GM18868 (cell line): ENCODE measurements around the gene SPATA24.
A peak's percentile ranks its signal among the peaks of the same experiment; 100 is the strongest.
"Not testable (repeated sequence)": the region's sequence is repeated elsewhere in the genome, so short reads cannot be mapped to it uniquely, and the experiment has no call there.

Experiments used
- ATAC-seq: cut with Tn5 transposase; IDR thresholded peaks from one replicate; pipeline ENCODE4 v1.9.1; 2021; ENCODE audit warnings: mild to moderate bottlenecking, moderate library complexity; ENCODE audit not compliant: unreplicated experiment

Gene SPATA24

DNA sequence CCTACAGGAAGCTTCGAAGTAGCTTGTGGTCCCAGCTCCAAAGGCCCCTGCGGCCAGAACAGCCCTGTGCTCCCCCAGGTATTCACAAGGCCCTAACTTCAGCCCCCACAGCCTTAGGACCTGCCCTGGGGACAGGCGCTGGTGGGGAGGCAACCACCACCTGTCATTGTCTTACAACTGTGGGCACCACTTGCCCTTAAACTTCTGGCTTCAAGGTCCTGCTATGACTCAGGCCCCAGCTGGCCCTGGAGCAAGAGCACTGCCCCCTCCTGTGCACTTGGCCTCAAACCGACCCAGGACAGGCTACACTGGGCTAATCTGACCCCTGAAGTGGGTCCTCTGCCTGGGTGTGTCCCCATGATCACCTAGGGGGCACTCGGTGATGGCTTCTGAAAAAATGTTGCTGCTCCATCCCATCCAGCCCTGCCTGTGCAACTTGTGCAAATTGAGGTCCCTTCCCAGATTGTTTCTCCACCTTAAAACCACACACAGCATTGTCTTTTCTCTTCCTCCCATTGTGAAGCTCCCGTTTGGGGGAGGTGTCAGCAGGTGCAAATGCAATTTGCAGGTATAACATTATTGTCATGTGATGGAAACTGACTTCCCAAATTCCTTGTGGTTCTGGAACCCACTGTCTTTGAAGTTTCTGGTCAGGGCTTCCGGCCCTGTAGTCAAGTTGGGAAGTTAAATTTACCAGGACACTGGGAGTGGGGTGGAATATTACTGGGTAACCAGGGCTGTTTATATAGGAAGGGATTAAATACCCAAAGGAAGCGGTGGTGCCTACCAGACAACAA lies 7.8 kb downstream of the SPATA24 start:
- no peak for ATAC-seq

GRCh38 chr5:139394654-139395566 lies 9.0 kb downstream of the SPATA24 start, which contains the start of gene PROB1:
TSS of gene PROB1 (minus strand) at chr5:139395104. CDS start at chr5:139395081, 23 bp downstream.
- ATAC-seq: no peak

GRCh38 chr5:139394123-139394653 lies 9.7 kb downstream of the SPATA24 start:
- peak; percentile 23 for ATAC-seq

- no peak for ATAC-seq
Observed at GRCh38 chr5:139393497-139394122, 10.3 kb downstream of the SPATA24 start.

- peak; percentile 48 for ATAC-seq
Observed at GRCh38 chr5:139392678-139393496, 11.0 kb downstream of the SPATA24 start.

DNA sequence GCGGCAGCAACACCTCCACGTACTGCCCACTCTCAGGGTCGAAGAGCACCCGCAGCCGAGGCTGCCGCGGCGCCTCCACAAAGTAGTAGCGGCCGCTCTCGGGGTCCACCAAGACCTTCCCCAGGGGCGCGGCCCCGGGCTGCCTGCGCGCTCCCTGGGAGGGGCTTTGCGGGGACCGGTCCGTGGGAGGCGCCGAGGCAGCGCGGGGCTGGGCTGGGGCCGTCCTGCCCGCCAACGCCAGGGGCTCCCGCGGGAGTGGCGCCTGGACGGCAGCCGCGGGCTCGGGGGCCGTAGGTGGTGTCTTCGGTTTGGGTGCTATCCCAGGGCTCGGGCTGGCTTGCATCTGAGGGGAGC lies 11.6 kb downstream of the SPATA24 start:
- no peak for ATAC-seq

GRCh38 chr5:139391570-139392323 lies 12.1 kb downstream of the SPATA24 start:
- no peak for ATAC-seq

- no peak for ATAC-seq
Observed at GRCh38 chr5:139390639-139391569, 13.0 kb downstream of the SPATA24 start.

DNA sequence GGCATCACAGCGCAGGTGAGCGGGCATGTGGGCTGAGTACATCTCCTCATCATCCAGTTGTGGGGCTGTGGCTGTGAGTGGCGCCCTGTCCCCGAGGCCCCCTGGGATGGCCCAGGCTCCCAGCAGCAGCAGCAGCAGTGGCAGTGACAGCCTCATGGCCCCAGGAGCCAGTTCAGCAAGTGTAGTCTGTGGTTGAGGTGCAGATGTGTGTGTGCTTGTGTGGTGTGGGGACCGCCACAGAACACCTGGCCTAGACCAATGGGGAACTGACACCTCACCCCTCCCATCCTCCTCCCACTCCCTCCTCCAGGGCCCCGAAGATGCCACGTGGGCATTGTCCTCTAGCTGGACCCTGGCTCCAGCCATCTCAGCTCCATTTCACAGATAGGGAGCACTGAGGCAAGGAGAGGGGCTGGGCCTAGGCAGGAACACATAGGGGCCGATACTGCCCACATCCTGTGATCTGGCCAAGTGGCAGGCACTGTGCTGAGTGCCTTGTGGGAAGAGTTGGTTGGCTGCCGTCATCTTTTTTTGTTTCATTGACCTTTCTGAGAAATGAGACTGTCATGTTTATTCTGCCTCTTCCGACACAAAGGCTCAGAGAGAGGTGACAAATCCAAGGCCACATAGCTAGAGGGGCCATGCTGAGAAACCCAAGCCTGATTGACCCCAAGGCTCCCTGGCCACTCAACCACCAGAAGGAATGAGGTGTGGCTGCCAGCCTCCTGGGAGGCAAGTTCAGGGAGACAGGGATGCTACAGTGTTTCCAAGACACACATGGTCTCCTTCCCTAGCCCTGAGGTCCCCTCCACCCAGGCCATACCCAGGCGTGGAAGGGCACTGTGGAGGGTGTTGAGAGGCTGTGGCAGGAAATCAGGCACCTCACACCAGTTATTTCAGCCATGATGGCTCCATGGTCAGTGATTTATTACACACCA lies 13.9 kb downstream of the SPATA24 start, which contains the start of gene MZB1:
MZB1 (minus strand) TSS at position 213 of the 938 bp plus-strand sequence; CDS start at position 156, 57 bp downstream.
- peak; percentile 46 for ATAC-seq

DNA sequence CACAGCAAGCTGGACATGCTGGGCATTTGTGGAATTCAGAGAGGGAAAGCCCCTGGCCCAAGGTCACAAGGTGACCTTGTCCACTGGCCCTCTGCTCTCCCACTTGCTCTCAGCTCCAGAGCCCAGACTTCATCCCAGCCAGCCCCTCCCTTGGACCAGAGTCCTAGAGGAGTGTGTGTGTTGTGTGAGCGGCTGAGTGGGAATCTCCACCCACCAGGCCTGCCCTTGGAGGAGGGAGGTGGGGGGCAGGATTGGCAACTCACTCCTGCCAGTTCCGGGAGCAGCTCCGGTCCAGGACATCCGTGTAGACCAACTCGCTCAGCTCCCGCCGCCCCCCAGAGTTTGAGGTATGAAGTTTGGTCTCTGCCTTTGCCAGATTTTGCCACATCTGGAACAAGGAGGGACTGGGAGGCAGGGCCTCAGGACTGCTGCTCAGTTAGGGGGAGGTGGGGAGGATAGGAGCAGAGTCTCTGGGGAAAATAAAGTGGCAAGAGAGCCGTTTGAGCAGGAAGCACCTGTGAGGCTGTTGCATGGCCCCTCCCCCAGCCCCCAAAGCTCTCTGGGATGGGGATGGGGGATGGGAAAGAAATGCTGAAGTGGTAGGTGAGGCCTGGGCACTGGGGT lies 15.6 kb downstream of the SPATA24 start:
- ATAC-seq: no peak

DNA sequence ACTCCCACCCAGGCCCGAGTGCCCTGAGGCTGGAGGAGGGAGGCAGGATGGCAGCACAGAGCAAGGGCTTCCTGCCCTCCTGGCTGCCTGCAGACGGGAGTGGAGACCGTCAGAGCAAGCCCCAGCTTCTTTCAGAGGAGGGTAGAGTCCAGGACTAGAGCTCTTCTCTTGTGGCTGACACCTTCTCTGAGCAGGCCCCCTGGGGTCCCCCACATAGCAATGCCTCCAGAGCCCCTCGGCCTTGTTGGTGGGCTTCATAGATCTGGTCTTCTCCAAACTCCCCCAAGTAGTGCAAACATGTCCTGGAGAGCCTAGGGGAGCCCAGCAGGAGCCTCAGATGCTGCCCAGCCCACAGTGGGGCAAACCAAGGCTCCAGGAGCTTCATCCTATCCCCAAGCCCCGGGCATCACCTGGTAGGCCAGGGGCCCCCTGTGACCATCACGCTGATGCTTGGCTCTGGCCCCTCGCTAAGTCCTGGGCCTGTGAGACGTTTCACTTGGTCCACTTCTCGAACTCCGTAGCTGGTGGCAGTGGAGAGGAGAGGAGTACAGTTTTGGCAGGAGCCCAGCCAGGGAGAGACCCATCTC lies 16.2 kb downstream of the SPATA24 start:
- ATAC-seq: no peak

DNA sequence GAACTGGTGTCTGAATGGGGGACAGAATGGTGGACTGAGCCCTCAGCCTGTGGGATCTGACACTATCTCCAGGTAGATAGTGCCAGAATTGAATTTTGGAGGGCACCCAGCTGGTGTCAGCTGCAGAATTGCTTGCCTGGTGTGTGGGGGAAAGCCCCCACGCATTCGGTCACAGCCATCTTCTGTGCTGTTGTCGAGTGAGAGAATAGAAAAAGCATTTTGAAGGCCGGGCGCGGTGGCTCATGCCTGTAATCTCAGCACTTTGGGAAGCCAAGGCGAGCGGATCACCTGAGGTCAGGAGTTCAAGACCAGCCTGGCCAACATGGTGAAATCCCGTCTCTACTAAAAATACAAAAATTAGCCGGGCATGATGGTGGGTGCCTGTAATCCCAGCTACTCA lies 16.9 kb downstream of the SPATA24 start:
- not testable (repeated sequence) for ATAC-seq

GRCh38 chr5:139386050-139386438 lies 17.8 kb downstream of the SPATA24 start:
- no peak for ATAC-seq

DNA sequence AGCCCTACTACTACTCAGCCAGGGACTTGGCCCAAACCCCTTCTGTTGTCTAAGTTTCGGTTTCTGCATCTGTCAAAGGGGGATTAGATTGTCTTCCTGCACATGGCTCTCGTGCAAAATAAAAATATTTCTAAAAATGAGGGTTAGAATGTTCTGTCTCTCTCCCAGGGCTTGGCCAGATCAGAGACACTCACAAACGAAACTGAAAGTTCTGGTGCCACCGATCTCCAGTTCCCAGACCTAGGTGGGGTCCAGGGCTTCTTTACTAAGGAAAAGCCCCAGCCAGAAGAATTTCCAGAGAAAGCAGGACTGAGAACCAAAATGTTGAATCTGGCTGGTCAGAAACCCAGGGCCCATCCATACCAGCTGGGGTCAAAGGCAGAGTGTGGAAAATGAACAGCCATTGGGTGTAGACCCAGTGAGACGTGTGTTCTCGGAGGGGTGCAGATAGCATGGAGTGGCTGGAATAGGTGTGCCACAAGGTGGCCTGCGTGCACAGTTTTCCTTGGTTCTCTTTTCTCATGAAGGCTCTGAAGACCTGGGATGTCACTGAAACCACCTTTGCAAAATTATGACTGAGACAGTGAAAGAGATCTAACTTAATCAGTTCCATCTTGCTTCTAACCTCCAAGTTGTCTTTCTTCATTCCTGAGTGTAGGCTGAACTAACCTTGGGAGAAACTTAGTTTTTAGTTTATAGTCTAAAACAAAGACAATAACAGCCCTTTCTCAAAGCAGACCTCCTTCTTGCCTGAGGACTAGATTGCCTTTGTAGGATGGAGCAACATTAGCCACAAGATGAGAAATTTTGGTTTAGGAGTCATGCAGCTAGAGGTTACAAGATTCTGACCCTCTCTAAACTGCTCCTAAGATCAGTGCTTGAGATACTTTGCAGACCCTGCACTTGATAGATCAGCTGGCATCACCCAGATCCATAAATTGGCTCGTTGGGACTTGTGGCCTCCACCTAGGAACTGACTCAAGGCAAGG lies 18.5 kb downstream of the SPATA24 start:
- ATAC-seq: no peak

GRCh38 chr5:139384591-139385051 lies 19.3 kb downstream of the SPATA24 start:
- no peak for ATAC-seq
